K562 (cell line): ENCODE measurements around the gene PTPN1. TPM values are rescaled to one million over a fixed set of nuclear protein-coding genes. Genes with fewer than 3 reads are reported as not detected.
A peak's percentile ranks its signal among the peaks of the same experiment; 100 is the strongest.

Source experiments
- BRD9 ChIP-seq: fragments of 450-650 bp; IDR thresholded peaks from 2 replicates; pipeline ENCODE4 v1.6.1; 2018; ENCODE audit warnings: low read depth; ENCODE audit not compliant: partially characterized antibody
- CEBPG ChIP-seq, 3 experiments: fragments of 200-800 bp in 1 of 3; sonication (Bioruptor generic) in 1 of 3; sonication (generic) in 1 of 3; formaldehyde crosslinking in 1 of 3; IDR thresholded peaks in 2 of 3; conservative IDR thresholded peaks in 1 of 3; 2 replicates each; pipeline versions ENCODE4 v1.6.1 to v1.8.0; 2016 to 2022; ENCODE audit warnings: missing compliant biosample characterization in 2 of 3, missing genetic modification characterization in 2 of 3, mild to moderate bottlenecking in 1 of 3, missing genetic modification reagents in 1 of 3
- DNMT1 ChIP-seq: fragments of 450-650 bp; IDR thresholded peaks from 2 replicates; pipeline ENCODE4 v1.6.1; 2016; ENCODE audit warnings: antibody characterized with exemption, mild to moderate bottlenecking
- FOXO4 ChIP-seq: fragments of 450-650 bp; formaldehyde crosslinking; IDR thresholded peaks from 2 replicates; pipeline ENCODE4 v1.4.0; 2020; ENCODE audit warnings: mild to moderate bottlenecking, moderate library complexity
- GTF3C2 ChIP-seq: IDR thresholded peaks from 3 replicates; pipeline ENCODE4 v1.6.1; 2011; ENCODE audit warnings: borderline replicate concordance, mild to moderate bottlenecking, moderate library complexity; ENCODE audit not compliant: insufficient read length; ENCODE audit errors: extremely low read depth
- HDAC3 ChIP-seq: fragments of 450-650 bp; IDR thresholded peaks from 2 replicates; pipeline ENCODE4 v1.6.1; 2018; ENCODE audit warnings: borderline replicate concordance, mild to moderate bottlenecking, moderate library complexity; ENCODE audit not compliant: partially characterized antibody
- NBN ChIP-seq: fragments of 450-650 bp; IDR thresholded peaks from 2 replicates; pipeline ENCODE4 v1.6.1; 2016; ENCODE audit warnings: low read depth, mild to moderate bottlenecking
- NRF1 ChIP-seq, 2 experiments: fragments of 450-650 bp; IDR thresholded peaks in 1 of 2; conservative IDR thresholded peaks in 1 of 2; 2 replicates each; pipeline ENCODE4 v1.6.1; 2014; ENCODE audit warnings: mild to moderate bottlenecking in 2 of 2
- SAFB ChIP-seq: fragments of 200-400 bp; formaldehyde crosslinking; IDR thresholded peaks from 2 replicates; pipeline ENCODE4 v1.6.1; 2017; ENCODE audit warnings: low read depth, low read length, borderline replicate concordance
- TAF1 ChIP-seq: IDR thresholded peaks from 2 replicates; pipeline ENCODE4 v1.6.1; 2011; ENCODE audit warnings: mild to moderate bottlenecking, low read length, moderate library complexity; ENCODE audit not compliant: insufficient read depth, control insufficient read depth, severe bottlenecking; ENCODE audit errors: extremely low read depth
- U2AF1 ChIP-seq: fragments of 200-400 bp; formaldehyde crosslinking; optimal IDR thresholded peaks from 2 replicates; pipeline ENCODE3; 2017; ENCODE audit warnings: mild to moderate bottlenecking, low read depth, low read length, moderate library complexity
- ZKSCAN3 ChIP-seq: fragments of 250-450 bp; sonication (Bioruptor Pico); IDR thresholded peaks from 2 replicates; pipeline ENCODE4 v1.4.0; 2020
- ZNF174 ChIP-seq: fragments of 250-450 bp; sonication (Bioruptor Pico); IDR thresholded peaks from 2 replicates; pipeline ENCODE4 v1.4.0; 2020; ENCODE audit warnings: mild to moderate bottlenecking
- ZNF282 ChIP-seq: sonication (generic); formaldehyde crosslinking; IDR thresholded peaks from 2 replicates; pipeline ENCODE4 v1.8.1; 2023; ENCODE audit warnings: missing genetic modification reagents
- ZNF354B ChIP-seq: fragments of 250-450 bp; sonication (Bioruptor Pico); IDR thresholded peaks from 2 replicates; pipeline ENCODE4 v1.4.0; 2020
- ZNF445 ChIP-seq: fragments of 250-450 bp; sonication (Bioruptor Pico); IDR thresholded peaks from 2 replicates; pipeline ENCODE4 v1.4.0; 2020; ENCODE audit warnings: low read depth, mild to moderate bottlenecking, moderate library complexity
- ZNF584 ChIP-seq: fragments of 200-800 bp; sonication (Bioruptor generic); IDR thresholded peaks from 2 replicates; pipeline ENCODE4 v1.6.1; 2016; ENCODE audit warnings: low read depth, mild to moderate bottlenecking, missing genetic modification characterization, missing compliant biosample characterization
- ZNF695 ChIP-seq: fragments of 450-650 bp; formaldehyde crosslinking; IDR thresholded peaks from 2 replicates; pipeline ENCODE4 v1.4.0; 2020; ENCODE audit warnings: mild to moderate bottlenecking, moderate library complexity
- polyA plus RNA-seq, 8 experiments: library from polyadenylated mRNA; depleted of rRNA in 4 of 8; stranded (reverse) in 5 of 8; unstranded in 3 of 8; fragments of >200 nt; fragmentation: Nextera tagmentation in 2 of 8; fragmentation: Illumina TruSeq in 1 of 8; extraction: Ambion mirVana in 2 of 8; extraction: Trizol in 1 of 8; gene quantifications; 2 replicates each; pipeline versions ENCODE4 v1.2.1 to v1.2.3, GENCODE V29; 2011 to 2014; ENCODE audit warnings: inconsistent platforms in 1 of 8, missing spikeins in 1 of 8
- total RNA-seq, 7 experiments: library from RNA; depleted of rRNA in 6 of 7; stranded (reverse); fragments of >200 nt in 6 of 7; fragmentation: Illumina TruSeq in 2 of 7; extraction: Trizol in 2 of 7; gene quantifications; 2 replicates each; pipeline versions ENCODE4 v1.2.1 to v1.2.3, GENCODE V29; 2011 to 2021; ENCODE audit warnings: low replicate concordance in 1 of 7
- TF ChIP-seq, protein P1 (sequence below): sonication (generic); formaldehyde crosslinking; IDR thresholded peaks from 2 replicates; pipeline ENCODE4 v1.8.0; 2023; ENCODE audit warnings: mild to moderate bottlenecking, missing genetic modification reagents

The PTPN1 gene
- total and polyA plus RNA-seq, 9 of the 15 experiments (the other 6 are each of a cell fraction or from before 2014, with no cell fraction given): 11.0 to 85.3 (median 54.0) TPM

- peak; percentile 78 to 81 for TF ChIP-seq NRF1 (conservative IDR thresholded peaks at IDR 0.05 in 1 of 2, IDR thresholded peaks at IDR 0.05 in 1 of 2)
- TF ChIP-seq CEBPG (CRISPR knock-in tag; IDR thresholded peaks at IDR 0.05): no peak; the same call in 1 of the 2 replicates
- TF ChIP-seq CEBPG (tag; conservative IDR thresholded peaks at IDR 0.05 in 1 of 2, IDR thresholded peaks at IDR 0.05 in 1 of 2): no peak
- no peak for TF ChIP-seq ZNF584 (CRISPR knock-in tag)
- no peak for TF ChIP-seq NBN
- no peak for TF ChIP-seq ZKSCAN3 (CRISPR knock-in tag)
- TF ChIP-seq ZNF695 (CRISPR knock-in tag): no peak
- no peak for TF ChIP-seq ZNF354B (CRISPR knock-in tag)
- no peak for TF ChIP-seq SAFB
- TF ChIP-seq HDAC3: no peak
- peak; percentile 56 for TF ChIP-seq U2AF1
- 0 out of 2 replicates have a peak, but pooled peaks have one; percentile 34 for TF ChIP-seq ZNF282 (CRISPR knock-in tag)
- no peak for TF ChIP-seq BRD9
- TF ChIP-seq DNMT1: no peak
- TF ChIP-seq FOXO4 (CRISPR knock-in tag): no peak
- TF ChIP-seq ZNF174 (CRISPR knock-in tag): no peak
- TF ChIP-seq ZNF445 (CRISPR knock-in tag): no peak
- no peak for TF ChIP-seq GTF3C2
- TF ChIP-seq, protein P1, sequence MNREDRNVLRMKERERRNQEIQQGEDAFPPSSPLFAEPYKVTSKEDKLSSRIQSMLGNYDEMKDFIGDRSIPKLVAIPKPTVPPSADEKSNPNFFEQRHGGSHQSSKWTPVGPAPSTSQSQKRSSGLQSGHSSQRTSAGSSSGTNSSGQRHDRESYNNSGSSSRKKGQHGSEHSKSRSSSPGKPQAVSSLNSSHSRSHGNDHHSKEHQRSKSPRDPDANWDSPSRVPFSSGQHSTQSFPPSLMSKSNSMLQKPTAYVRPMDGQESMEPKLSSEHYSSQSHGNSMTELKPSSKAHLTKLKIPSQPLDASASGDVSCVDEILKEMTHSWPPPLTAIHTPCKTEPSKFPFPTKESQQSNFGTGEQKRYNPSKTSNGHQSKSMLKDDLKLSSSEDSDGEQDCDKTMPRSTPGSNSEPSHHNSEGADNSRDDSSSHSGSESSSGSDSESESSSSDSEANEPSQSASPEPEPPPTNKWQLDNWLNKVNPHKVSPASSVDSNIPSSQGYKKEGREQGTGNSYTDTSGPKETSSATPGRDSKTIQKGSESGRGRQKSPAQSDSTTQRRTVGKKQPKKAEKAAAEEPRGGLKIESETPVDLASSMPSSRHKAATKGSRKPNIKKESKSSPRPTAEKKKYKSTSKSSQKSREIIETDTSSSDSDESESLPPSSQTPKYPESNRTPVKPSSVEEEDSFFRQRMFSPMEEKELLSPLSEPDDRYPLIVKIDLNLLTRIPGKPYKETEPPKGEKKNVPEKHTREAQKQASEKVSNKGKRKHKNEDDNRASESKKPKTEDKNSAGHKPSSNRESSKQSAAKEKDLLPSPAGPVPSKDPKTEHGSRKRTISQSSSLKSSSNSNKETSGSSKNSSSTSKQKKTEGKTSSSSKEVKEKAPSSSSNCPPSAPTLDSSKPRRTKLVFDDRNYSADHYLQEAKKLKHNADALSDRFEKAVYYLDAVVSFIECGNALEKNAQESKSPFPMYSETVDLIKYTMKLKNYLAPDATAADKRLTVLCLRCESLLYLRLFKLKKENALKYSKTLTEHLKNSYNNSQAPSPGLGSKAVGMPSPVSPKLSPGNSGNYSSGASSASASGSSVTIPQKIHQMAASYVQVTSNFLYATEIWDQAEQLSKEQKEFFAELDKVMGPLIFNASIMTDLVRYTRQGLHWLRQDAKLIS: no peak; the same call in 1 of the 2 replicates
- peak; percentile 99 for TF ChIP-seq TAF1
These were observed at the start of gene PTPN1 (continued) for GRCh38 chr20:50509923-50510705.
